GM12872 (cell line): ENCODE results near the gene FAM111B.

Source experiments
- TF ChIP-seq, protein P1 (sequence below): IDR thresholded peaks from 3 replicates; pipeline ENCODE4 v1.5.1; 2011; ENCODE audit warnings: low read depth, mild to moderate bottlenecking, low read length, moderate library complexity; ENCODE audit not compliant: insufficient read depth

The FAM111B gene

DNA sequence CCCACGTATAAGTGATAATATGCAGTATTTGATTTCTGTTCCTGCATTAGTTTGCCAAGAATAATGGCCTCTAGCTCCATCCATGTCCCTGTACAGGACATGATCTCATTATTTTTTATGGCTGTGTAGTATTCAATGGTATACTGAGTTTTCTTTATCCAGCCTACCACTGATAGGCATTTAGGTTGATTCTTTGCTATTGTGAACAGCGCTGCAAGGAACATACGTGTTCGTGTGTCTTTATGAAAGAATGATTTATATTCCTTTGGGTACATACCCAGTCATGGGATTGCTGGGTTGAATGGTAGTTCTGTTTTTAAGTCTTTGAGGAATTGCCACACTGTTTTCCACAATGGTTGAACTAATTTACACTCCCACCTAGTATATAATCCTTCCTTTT is 34.2 kb downstream of the FAM111B start:
- TF ChIP-seq, protein P1, sequence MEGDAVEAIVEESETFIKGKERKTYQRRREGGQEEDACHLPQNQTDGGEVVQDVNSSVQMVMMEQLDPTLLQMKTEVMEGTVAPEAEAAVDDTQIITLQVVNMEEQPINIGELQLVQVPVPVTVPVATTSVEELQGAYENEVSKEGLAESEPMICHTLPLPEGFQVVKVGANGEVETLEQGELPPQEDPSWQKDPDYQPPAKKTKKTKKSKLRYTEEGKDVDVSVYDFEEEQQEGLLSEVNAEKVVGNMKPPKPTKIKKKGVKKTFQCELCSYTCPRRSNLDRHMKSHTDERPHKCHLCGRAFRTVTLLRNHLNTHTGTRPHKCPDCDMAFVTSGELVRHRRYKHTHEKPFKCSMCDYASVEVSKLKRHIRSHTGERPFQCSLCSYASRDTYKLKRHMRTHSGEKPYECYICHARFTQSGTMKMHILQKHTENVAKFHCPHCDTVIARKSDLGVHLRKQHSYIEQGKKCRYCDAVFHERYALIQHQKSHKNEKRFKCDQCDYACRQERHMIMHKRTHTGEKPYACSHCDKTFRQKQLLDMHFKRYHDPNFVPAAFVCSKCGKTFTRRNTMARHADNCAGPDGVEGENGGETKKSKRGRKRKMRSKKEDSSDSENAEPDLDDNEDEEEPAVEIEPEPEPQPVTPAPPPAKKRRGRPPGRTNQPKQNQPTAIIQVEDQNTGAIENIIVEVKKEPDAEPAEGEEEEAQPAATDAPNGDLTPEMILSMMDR = no peak

DNA sequence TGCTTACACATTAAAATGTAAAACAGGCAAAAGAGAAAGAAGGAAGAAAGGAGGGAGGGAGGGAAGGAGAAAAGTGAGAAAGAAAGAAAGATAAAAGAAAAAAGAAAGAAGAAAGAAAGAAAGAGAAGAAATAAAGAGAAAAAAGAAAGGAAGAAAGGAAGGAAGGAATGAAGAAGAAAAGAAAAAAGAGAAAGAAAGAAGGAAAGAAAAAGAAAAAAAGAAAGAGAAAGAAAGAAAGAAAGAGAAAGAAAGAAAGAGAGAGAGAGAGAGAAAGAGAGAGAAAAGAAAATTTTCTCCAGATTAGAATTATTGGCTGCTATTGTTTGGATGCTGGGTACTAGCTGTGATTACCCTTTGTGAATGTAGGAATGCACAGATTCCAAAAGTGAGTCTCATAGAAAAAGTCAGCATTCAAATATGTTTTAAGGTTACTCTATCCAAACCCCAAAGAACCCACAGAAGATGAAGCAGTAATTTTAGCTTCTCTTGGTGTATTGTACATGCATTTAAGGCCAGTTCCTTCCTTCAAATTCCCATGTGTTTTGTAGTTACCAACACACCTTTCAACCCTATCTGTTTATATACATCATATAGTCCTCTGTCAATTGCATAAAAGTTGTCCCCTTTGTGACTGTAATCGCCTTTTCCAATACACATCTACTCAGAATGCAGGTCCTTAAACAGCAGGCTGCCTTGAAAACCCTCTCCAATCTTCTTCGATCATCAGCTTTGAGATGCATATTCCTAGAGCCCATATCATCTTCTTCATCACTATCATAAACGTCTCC is 34.8 kb downstream of the FAM111B start:
- TF ChIP-seq, protein P1 = no peak

DNA sequence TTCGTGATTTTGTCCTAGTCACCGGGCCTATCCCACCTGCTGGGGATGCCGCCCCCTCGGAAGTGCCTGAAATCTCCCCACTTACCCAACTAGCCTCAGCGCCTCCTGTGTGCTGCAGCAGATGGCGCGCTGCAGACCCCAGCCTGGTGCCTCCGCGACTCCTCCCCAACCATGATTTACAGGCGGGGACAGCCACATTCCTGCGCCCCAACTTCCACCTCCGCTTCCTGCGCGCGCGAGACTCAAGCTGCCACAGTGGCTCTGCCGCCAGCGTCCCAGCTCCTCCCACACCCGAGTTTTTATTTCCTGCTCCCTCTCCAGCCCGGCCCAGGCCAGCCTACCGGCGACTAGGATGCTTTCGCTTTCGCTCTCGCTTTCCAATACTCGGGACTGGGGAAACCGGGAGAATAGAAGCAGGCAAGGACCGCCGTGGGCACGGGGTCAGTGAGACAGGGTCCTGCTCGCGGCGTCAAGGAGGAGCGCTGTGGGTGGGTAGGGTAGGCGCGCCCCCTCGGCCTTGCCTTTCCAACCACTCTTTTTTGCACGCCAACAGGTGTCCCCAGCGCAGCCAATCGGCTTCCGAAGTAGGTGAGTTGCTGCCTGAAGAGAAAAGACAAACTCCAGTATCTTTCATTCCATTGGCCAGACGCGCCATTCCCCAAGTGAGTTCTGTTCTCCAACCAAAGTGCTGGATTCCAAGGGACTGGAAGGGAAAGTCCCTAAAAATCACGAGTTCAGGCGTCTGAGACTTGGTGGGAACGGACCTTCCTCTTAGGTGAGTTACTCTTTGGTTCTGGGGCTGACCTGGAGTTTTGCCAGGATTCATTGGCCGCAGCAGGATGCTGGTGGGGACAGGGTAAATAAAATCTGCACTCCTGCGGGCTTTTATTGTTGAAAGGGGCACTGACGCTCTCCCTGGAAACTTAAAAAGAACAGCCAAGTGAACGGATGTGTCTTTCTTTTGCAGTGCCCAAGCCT is 35.8 kb downstream of the FAM111B start, which contains the start of gene FAM111A:
Gene FAM111A, plus strand, starts transcription at position 327 of the 978 bp plus-strand sequence. CDS start 6,017 bp downstream, outside the sequence.
- TF ChIP-seq, protein P1 = peak; percentile 47; the same call in 2 of the 3 replicates

DNA sequence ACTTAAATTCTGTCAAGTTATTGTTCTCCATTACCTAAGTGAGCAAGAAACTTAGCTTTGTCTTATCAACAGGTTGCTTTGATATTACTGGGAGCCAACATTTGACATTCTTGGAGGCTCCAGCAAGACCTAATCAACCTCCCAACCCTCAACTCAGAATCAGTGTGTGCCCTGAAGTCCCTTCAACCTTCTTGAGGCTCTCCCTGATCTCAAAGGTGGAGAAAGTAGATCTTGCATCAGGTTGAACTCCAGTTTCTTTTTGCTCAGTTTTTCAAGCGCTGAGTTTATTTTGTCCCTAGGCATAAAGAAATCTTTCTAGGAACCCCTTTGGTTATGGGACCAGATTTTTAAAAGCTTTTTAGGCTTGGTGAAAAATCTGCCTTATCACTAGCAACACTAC is 37.1 kb downstream of the FAM111B start:
- TF ChIP-seq, protein P1 = no peak

DNA sequence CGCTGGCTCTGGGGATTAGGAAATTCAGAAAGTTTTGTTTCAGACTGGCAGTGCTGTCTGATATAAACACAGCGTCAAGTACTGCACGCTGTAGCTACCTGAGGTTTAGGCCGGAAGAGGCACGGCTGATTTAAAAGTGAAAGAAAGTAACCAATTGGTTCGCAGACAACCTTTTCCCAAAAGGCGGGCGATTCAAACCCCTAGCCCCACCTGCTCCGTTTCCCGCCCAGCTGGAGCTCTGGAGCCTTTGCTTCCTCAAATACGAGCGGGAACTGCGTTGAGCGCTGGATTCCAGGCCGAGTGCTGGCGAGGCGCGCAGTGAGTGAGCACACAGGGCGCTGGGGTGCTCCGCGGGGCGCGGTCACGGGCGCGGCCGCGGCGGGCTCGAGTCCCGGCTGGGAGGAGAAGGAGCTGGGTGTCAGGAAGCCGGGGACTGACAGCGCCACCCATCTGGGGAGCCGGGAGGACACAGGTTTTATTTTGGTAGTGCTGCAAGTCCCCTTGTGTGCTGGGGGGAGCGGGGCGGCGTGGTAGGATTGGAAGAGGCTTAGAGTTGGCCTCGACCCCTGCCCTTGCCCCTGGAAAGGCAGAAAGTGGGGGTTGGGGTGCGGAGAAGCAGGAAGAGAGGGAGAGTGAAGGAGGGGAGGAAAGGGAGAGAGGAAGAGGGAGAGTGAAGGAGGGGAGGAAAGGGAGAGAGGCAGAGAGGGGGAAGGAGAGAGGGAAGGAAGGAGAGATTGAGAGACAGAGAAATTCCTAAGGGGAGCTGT is 37.7 kb downstream of the FAM111B start:
- TF ChIP-seq, protein P1 = peak; percentile 41

DNA sequence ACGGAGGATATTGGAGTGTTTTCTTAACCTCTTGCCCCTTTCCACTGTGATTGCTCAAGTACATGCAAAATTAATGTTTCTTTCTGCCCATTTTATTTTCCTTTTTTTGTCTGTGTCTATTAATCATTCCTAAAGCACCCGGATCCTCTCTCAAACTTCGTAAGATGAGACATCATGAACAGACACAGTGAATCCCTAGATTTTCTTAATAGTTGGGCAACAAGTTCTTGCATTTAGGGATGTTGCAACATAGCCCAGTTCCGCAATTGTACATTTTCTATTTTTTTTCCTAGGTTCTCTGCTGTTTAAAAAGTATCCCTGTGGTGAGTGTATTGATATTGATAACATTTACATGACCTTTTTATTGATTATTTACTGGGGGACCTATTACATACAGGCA is 38.5 kb downstream of the FAM111B start:
- TF ChIP-seq, protein P1 = no peak
